ENCODE measurements around the gene HNRNPA1.
A peak's percentile ranks its signal among the peaks of the same experiment; 100 is the strongest.

Gene HNRNPA1

GRCh38 chr12:54240971-54241588 lies 39.4 kb upstream of the HNRNPA1 start:
- DNase-seq: no peak
- H3K9me3 ChIP-seq: no peaks in the 10 kb centered on the region
- TF ChIP-seq, protein P1, sequence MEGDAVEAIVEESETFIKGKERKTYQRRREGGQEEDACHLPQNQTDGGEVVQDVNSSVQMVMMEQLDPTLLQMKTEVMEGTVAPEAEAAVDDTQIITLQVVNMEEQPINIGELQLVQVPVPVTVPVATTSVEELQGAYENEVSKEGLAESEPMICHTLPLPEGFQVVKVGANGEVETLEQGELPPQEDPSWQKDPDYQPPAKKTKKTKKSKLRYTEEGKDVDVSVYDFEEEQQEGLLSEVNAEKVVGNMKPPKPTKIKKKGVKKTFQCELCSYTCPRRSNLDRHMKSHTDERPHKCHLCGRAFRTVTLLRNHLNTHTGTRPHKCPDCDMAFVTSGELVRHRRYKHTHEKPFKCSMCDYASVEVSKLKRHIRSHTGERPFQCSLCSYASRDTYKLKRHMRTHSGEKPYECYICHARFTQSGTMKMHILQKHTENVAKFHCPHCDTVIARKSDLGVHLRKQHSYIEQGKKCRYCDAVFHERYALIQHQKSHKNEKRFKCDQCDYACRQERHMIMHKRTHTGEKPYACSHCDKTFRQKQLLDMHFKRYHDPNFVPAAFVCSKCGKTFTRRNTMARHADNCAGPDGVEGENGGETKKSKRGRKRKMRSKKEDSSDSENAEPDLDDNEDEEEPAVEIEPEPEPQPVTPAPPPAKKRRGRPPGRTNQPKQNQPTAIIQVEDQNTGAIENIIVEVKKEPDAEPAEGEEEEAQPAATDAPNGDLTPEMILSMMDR (IDR thresholded peaks at IDR 0.05; ENCODE audit: low read depth, low read length): no peak
- H3K4me1 ChIP-seq: no peaks in the 10 kb centered on the region; the same call in 1 of the 2 replicates
- no peaks in the 10 kb centered on the region for H3K27me3 ChIP-seq
- no peak overlapping the region for H3K4me3 ChIP-seq (ENCODE audit: low read depth, low read length)
- H3K36me3 ChIP-seq: peaks cover 88% of the 10 kb centered on the region

- Histone ChIP-seq H3K4me1 (peaks cover 10% of the 10 kb centered on the region), H3K36me3 (peaks cover 83% of the 10 kb centered on the region), H3K4me3 (ENCODE audit: low read depth, low read length) (no peak overlapping the region), H3K9me3 (no peaks in the 10 kb centered on the region), H3K27me3 (no peaks in the 10 kb centered on the region)
- no peak for DNase-seq
- TF ChIP-seq, protein P1 (IDR thresholded peaks at IDR 0.05; ENCODE audit: low read depth, low read length): no peak
These were observed 34.4 kb upstream of the HNRNPA1 start for GRCh38 chr12:54246011-54246641.

- no peak for DNase-seq
- Histone ChIP-seq H3K27me3 (no peaks in the 10 kb centered on the region), H3K4me3 (ENCODE audit: low read depth, low read length) (no peak overlapping the region), H3K4me1 (peaks cover 10% of the 10 kb centered on the region), H3K9me3 (no peaks in the 10 kb centered on the region), H3K36me3 (peaks cover 76% of the 10 kb centered on the region)
- TF ChIP-seq, protein P1 (IDR thresholded peaks at IDR 0.05; ENCODE audit: low read depth, low read length): no peak
These were observed 31.0 kb upstream of the HNRNPA1 start for GRCh38 chr12:54249489-54249888.

GRCh38 chr12:54251667-54252284 lies 28.8 kb upstream of the HNRNPA1 start:
- H3K9me3 ChIP-seq: no peaks in the 10 kb centered on the region
- TF ChIP-seq, protein P1 (IDR thresholded peaks at IDR 0.05; ENCODE audit: low read depth, low read length): peak; percentile 78
- DNase-seq: no peak
- H3K4me3 ChIP-seq (ENCODE audit: low read depth, low read length): no peak overlapping the region
- peaks cover 81% of the 10 kb centered on the region for H3K36me3 ChIP-seq
- H3K4me1 ChIP-seq: peaks cover 10% of the 10 kb centered on the region
- no peaks in the 10 kb centered on the region for H3K27me3 ChIP-seq

GRCh38 chr12:54253240-54253639 lies 27.3 kb upstream of the HNRNPA1 start:
- peaks cover 18% of the 10 kb centered on the region for H3K4me1 ChIP-seq
- H3K27me3 ChIP-seq: no peaks in the 10 kb centered on the region
- H3K36me3 ChIP-seq: peaks cover 76% of the 10 kb centered on the region
- no peak for DNase-seq
- TF ChIP-seq, protein P1 (IDR thresholded peaks at IDR 0.05; ENCODE audit: low read depth, low read length): no peak
- H3K9me3 ChIP-seq: no peaks in the 10 kb centered on the region
- H3K4me3 ChIP-seq (ENCODE audit: low read depth, low read length): no peak overlapping the region

- peaks cover 47% of the 10 kb centered on the region for H3K36me3 ChIP-seq
- H3K9me3 ChIP-seq: no peaks in the 10 kb centered on the region
- no peak for DNase-seq
- TF ChIP-seq, protein P1 (IDR thresholded peaks at IDR 0.05; ENCODE audit: low read depth, low read length): no peak
- peaks cover 23% of the 10 kb centered on the region for H3K4me1 ChIP-seq
- H3K4me3 ChIP-seq (ENCODE audit: low read depth, low read length): no peak overlapping the region
- H3K27me3 ChIP-seq: no peaks in the 10 kb centered on the region
These were observed 23.2 kb upstream of the HNRNPA1 start for GRCh38 chr12:54257332-54257731.

Measured in BE2C (cell line).